ENCODE results near the gene ACER2.

- no peak for TF ChIP-seq CTCF (IDR thresholded peaks at IDR 0.05)
- no peak for TF ChIP-seq ZNF416 (CRISPR knock-in tag; IDR thresholded peaks at IDR 0.05)
- TF ChIP-seq, protein P1, sequence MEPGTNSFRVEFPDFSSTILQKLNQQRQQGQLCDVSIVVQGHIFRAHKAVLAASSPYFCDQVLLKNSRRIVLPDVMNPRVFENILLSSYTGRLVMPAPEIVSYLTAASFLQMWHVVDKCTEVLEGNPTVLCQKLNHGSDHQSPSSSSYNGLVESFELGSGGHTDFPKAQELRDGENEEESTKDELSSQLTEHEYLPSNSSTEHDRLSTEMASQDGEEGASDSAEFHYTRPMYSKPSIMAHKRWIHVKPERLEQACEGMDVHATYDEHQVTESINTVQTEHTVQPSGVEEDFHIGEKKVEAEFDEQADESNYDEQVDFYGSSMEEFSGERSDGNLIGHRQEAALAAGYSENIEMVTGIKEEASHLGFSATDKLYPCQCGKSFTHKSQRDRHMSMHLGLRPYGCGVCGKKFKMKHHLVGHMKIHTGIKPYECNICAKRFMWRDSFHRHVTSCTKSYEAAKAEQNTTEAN (CRISPR knock-in tag; IDR thresholded peaks at IDR 0.05), result no peak
- TF ChIP-seq FOXK1 (CRISPR knock-in tag; IDR thresholded peaks at IDR 0.05), result no peak
- TF ChIP-seq, protein P2, sequence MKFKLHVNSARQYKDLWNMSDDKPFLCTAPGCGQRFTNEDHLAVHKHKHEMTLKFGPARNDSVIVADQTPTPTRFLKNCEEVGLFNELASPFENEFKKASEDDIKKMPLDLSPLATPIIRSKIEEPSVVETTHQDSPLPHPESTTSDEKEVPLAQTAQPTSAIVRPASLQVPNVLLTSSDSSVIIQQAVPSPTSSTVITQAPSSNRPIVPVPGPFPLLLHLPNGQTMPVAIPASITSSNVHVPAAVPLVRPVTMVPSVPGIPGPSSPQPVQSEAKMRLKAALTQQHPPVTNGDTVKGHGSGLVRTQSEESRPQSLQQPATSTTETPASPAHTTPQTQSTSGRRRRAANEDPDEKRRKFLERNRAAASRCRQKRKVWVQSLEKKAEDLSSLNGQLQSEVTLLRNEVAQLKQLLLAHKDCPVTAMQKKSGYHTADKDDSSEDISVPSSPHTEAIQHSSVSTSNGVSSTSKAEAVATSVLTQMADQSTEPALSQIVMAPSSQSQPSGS (CRISPR knock-in tag; IDR thresholded peaks at IDR 0.05; ENCODE audit: borderline replicate concordance, low read depth), result no peak
These were observed 11.0 kb upstream of the ACER2 start for GRCh38 chr9:19397845-19398244.
